ENCODE measurements around the gene KRTAP5-7. TPM values are rescaled to one million over a fixed set of nuclear protein-coding genes. Genes with fewer than 3 reads are reported as not detected.
"Not testable (repeated sequence)": the region's sequence is repeated elsewhere in the genome, so short reads cannot be mapped to it uniquely, and the experiment has no call there.

The KRTAP5-7 gene
- total RNA-seq, 1 donor from 2014 or later, result not detected

DNA sequence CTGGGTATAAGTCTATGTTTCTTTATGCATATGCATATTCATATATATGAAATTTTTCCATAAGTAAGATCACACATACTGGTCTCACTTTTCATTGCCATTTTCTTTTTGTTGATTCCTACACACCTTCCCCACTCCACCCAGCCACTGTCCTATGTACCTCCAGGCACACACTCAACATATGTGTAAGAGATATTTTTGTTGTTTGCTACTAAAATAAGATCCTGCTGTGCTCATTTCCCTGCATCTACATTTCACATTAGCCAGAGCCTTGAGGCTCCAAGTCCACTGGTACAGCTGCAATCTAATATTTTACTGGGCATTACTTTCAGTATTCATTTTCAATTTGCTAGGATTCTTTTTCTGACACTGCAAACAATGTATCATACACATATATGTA lies 30.2 kb downstream of the KRTAP5-7 start:
- no peak for DNase-seq (ENCODE audit: low spot score)

DNA sequence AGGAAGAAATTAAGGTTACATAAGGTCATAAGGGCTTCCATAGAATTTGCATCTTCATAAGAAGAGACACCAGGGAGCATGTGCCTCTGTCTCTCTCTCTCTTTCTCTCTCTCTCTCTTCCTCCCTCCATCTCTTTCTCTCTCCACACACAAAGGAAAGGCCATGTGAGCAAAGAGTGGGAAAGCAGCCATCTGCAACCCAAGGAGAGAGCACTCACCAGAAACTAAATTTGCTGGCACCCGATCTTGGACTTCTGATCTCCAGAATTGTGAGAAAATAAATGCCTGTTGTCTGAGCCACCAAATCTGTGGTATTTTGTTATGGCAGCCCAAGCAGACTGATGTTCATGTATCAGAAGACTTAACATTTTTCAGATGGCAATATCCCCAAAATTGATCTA lies 31.9 kb downstream of the KRTAP5-7 start:
- no peak for DNase-seq (ENCODE audit: low spot score)

DNA sequence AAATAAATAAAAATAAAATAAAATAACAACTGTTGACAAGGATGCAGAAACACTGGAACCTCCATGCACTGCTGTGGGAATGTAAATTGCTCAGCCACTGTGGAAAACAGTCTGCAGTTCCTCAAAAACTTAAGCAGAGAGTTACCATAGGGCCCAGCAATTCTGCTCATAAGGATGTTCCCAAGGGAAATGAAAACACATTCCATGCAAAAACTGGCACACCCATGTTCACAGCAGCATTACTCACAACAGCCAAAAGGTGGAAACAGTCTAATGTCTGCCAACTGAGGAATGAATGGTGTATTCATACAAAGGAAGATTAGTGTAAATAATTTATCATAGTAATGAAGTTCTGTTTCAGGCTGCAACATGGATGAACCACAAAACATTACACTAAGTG lies 35.1 kb downstream of the KRTAP5-7 start:
- no peak for DNase-seq (ENCODE audit: low spot score)

DNA sequence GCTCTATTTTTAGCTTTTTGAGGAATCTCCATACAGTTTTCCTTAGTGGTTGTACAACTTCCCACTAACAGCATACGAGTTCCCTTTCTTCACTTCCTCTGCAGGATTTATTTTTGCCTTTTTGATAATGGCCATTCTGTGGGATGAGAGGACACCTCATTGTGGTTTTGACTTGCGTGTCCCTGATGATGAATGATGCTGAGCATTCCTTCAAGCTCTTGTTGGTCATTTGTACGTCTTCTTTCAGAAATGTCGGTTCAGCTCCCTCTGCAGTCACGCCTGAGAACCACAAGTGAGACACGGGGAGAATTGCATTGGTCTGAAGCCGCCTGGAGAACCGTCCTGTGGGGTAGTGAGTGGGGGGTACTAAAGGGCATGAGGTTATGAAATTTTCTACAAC lies 36.3 kb downstream of the KRTAP5-7 start:
- DNase-seq (ENCODE audit: low spot score), result peak; percentile 52

DNA sequence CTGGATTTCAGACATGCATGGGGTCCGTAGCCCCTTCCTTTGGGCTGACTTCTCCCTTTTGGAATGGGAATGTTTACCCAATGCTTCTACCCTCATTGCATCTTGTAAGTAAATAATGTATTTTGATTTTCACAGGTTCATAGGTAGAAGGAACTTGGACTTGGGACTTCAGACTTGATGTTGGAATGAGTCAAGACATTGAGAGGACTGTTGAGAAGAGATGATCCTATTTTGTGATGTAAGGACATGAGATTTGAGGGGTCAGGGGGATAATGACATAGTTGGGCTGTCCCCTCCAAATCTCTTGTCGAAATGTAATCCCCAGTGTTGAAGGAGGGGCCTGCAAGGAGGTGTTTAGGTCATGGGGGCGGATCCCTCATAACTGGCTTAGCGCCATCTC lies 37.4 kb downstream of the KRTAP5-7 start:
- no peak for DNase-seq (ENCODE audit: low spot score)

DNA sequence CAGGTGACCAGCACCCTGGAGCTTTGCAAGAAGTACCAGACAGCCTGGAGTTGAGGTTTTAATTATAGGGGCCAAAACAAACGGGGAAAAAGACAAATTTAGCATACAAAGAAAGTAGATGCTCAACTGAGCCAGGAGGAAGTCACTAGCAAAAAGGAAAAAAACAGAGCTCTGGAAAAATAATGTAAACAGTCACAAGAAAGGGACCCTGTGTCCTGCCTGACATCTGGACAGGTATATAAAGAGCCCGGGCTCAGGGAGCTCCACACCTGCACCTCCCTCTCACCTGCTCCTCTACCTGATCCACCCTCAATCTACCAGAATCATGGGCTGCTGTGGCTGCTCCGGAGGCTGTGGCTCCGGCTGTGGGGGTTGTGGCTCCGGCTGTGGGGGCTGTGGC lies 38.2 kb downstream of the KRTAP5-7 start, which contains the start of gene KRTAP5-10:
KRTAP5-10 (plus strand) TSS at position 301 of the 400 bp plus-strand sequence; CDS start at position 326, 25 bp downstream.
- no peak for DNase-seq (ENCODE audit: low spot score)

DNA sequence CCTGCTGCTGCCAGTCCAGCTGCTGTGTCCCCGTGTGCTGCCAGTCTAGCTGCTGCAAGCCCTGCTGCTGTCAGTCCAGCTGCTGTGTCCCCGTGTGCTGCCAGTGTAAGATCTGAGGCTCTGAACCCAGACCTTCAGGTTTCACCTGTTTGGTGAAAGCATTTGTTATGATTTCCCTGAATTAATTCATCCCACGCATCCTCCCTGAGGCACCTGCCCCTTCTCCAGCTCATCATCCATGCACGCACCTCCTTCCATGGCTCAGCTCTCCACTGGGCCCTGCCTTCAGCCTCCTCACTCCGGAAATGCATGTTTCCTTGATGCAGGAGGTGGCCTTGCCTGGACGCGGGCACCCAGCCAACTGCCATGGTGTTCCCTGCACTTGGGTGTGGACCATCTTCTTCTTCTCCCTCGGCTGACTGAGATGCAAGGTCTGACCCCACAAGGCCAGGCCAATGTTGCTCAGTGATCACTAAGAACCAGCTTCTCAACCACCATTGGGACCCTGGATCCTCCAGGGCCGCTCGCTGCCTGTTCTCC lies 39.1 kb downstream of the KRTAP5-7 start:
- DNase-seq (ENCODE audit: low spot score), result no peak

DNA sequence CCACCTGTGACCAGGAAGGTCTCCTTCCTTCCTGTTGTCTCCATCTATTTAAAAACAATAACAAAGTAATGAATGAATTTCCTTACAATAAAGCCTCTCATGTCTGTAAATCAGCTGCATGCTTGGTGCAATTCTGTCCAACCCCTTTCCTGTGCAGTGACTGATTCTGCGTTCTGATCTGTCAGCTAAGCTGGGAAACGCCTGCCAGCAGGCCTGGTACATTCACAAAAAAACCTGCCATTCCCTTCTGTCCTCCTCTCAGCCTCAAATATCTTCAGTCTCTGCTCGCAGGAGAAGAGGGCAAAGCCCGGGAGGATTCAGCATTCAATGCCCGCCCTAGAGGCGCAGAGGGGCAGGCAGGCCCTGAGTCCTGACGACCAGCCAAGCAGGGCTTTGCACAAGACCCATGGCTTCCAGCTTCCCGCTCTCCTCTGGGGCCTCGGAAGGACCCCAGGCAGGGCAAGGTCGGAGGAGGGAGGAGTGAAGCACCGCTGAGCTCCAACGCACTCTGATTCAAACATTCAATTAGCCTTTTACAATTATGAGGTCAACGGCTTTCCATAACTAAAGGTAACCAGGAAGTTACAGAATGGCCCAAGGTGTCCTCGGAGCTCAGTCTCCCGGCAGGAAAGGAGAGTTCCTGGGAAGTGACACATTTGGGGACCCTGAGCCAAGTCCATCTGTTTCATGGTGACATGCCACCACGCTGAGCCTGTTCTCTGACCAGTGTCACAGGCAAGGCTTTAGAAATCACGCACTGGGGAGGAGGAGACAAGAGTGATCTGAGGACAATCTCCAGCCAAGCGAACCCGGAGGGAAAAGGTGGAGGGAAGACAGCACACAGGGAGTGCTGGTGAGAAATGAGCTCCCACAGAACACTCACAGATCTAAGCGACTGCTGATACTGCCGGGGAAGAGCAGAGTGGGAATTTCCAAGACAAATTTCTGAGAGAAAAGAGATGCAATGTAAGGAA lies 39.8 kb downstream of the KRTAP5-7 start:
- not testable (repeated sequence) for DNase-seq (ENCODE audit: low spot score)

DNA sequence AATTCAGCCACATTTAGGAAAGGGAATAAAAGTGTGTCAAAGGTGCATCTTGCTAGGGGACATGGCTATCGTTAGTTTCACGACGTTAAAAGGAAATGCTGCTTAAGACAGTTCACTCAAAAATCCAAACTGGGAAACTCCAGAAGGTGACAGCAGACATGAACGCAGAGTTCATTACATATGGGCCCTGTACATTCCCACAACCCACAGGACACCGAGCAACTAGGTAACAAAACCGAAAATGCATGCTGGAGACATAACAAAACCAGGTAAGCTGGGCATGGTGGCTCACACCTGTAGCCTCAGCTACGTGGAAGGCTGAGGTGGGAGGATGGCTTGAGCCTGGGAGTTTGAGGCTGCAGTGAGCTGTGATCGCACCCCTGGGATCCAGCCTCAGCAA lies 40.6 kb downstream of the KRTAP5-7 start:
- DNase-seq (ENCODE audit: low spot score), result not testable (repeated sequence)

DNA sequence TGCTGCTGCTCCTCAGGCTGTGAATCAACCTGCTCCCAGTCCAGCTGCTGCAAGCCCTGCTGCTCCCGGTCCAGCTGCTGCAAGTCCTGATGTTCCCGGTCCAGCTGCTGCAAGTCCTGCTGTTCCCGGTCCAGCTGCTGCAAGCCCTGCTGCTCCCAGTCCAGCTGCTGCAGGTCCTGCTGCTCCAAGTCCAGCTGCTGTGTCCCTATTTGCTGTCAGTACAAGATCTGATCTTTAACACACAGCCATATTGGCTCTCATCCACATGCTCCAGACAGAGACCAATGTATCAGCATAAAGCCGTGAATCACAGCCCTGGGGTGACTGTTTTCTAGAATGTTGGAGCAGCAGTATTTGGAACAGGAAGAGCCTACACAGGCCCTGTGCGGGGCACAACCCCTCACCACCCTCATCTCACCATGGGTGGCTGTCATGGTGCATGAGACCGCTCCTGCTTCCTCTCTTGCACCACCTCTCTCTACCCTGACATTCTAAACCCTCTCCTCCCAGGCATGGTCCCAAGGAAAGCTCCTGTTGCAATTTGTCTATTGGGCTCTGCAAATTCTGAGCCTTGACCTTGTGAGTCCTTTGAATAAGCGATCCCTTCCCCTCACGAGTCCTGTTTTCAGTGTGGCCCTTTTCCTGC lies 41.8 kb downstream of the KRTAP5-7 start:
- DNase-seq (ENCODE audit: low spot score), result no peak

DNA sequence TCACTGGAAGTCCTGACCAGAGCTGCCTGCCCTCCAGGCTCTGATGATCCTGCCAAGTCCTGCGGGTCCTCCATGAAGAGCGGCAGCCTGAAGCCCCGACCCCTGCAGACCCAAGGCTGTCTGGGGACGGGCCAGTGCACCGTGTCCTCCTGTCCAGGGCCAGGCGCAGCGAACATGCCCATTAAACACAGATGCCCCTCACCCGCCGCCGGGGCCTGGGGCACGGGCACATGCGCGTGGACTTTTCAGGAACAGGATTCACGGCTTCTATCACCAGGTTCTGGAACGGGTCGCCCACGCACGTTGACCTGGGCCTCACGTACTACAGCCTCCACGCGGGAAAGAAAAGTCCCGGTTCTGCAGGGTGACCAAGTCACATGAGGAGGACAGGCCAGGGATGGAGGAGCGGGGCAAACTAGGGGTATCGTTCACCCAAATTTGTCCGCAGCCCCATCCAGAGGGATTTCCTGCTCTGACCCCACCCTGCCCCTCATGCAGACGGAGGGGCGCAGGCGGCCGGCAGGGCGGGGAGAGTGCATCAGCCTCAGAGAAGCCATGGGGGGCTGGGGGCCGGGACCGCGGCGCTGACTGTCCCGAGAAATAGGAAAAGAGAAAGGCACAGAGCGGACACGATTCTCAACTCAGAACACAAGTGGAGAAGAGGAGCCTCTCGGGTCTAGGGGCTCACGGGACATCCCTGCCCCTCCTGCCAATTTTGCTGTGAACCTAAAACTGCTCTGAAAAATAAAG lies 44.2 kb downstream of the KRTAP5-7 start:
- not testable (repeated sequence) for DNase-seq (ENCODE audit: low spot score)

DNA sequence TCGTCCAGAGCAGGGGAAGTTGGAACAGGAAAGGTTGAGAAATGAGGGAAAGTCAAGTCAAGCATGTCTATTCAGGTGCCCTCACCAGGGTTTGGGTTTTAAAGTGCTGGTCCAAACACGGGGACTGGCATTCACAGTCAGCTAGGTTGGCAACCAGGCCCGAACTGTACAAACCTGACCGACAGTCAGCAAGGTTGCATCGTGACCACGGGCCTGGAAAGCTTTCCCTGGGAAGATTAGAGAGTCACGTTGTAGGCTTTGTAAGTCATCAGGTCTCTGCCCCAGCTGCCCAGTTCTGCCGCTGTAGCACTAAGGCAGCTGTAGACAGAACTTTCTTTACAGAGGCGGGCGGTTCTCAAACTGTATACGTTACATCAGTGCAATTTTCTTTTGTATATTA lies 45.7 kb downstream of the KRTAP5-7 start:
- no peak for DNase-seq (ENCODE audit: low spot score)

DNA sequence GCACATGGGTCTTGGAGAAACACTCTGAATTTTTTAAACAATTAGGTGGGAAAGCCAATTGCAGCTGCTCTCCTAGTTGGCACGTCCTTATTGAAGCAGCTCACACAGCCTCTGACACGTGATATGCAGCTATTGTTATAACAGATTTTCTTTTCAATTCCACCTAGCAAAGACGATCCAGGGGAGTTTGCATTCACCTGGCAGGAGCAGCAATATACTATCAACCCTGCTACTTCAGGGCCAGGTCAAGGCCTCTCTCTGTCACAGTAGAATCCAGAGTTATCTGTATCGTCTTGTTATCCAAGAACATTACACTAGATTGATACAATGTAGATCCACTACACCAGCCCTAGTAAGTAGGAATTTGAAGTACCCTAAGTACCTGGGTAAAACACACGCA lies 47.4 kb downstream of the KRTAP5-7 start:
- DNase-seq (ENCODE audit: low spot score), result no peak

DNA sequence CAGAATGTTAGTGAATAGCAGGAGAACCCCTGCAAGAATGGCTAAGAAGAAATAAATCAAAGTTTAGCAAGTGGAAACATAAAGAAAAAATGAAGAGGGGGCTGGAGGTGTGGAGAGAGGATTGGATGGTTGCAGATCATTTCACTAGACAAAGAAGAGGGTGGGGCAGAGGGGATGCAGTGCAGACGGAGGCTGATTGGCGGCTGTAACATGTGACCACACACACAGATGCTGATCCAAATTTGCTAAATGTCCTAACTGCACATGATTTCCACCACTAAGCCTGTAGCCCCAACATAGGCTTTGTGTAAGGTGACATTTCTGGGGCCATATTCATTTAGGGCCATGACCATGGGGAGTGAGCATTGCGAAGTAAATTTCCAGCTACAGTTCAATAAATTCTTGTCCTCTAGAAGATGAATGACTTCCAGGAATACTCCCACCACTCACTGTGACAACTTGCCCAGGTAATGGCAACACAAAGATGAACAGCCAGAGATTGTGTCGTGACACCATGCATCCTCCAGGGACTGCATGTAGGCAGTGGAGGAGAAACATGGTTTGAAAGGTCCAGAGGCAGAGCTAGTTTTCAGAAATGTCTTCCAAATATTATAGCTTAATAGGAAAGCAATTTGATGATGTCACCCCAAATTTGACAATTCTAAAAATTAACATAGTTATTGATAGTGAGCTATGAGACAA lies 48.8 kb downstream of the KRTAP5-7 start:
- no peak for DNase-seq (ENCODE audit: low spot score)

DNA sequence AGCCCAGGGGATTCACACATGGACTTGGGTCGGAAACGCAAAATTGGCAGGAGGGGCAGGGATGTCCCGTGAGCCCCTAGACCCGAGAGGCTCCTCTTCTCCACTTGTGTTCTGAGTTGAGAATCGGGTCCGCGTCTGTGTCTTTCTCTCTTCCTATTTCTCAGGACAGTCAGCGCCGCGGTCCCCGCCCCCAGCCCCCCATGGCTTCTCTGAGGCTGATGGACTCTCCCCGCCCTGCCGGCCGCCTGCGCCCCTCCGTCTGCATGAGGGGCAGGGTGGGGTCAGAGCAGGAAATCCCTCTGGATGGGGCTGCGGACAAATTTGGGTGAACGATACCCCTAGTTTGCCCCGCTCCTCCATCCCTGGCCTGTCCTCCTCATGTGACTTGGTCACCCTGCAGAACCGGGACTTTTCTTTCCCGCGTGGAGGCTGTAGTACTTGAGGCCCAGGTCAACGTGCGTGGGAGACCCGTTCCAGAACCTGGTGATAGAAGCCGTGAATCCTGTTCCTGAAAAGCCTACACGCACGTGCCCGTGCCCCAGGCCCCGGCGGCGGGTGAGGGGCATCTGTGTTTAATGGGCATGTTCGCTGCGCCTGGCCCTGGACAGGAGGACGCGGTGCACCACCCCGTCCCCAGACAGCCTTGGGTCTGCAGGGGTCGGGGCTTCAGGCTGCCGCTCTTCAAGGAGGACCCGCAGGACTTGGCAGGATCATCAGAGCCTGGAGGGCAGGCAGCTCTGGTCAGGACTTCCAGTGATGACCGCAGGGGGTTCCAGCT lies 49.8 kb downstream of the KRTAP5-7 start:
- not testable (repeated sequence) for DNase-seq (ENCODE audit: low spot score)

DNA sequence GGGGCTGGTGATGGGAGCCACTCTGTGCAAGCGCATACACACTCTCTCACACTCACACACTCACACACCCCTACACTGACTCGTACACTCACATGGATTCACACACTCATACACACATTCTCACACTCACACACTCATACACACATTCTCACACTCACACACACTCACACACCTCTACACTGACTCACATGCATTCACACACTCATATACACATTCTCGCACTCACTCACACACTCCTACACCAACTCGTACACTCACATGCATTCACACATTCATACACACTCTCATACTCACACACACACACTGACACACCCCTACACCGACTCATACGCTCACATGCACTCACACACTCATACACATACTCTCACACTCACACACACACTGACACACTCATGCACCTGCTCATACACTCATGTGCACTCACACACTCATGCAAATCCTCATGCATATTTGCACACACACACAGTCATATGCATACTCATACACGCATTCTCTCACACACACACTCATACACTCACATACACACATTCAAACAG lies 50.5 kb downstream of the KRTAP5-7 start:
- DNase-seq (ENCODE audit: low spot score), result no peak

All from mucosa of gallbladder (tissue), 1 donor.